ENCODE results near the gene EIF5B.

The EIF5B gene

DNA sequence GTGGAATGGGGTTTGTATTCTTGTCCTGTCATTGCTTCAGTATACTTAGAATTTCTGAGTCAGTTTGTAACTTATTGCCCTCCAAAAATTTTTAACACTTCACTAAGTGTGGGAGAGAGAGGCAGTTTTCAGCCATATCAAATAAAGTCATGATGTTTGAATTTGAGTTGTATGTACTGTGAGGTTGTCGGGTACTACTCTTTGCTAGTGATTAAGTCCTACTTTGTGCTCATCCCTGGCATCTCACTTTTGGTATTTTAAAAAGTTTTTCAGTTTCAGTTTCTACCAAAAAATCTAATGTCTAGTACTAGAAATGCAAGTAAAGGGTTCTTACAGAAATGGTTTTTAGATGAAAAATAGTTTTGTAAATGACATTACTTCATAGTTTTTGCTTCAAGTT lies 40.7 kb downstream of the EIF5B start:
- H3K36me3 ChIP-seq = peaks cover 62% of the 10 kb centered on the region
- no peak overlapping the region for H3K4me3 ChIP-seq (ENCODE audit: low read depth in 1 of 2, low read length in 1 of 2)
- no peaks in the 10 kb centered on the region for H3K9me3 ChIP-seq
- no peaks in the 10 kb centered on the region for H3K4me1 ChIP-seq (ENCODE audit: control insufficient read depth in 1 of 2, insufficient read depth in 1 of 2, low read depth in 1 of 2, low read length in 1 of 2)
- no peaks in the 10 kb centered on the region for H3K27me3 ChIP-seq
- TF ChIP-seq, protein P1, sequence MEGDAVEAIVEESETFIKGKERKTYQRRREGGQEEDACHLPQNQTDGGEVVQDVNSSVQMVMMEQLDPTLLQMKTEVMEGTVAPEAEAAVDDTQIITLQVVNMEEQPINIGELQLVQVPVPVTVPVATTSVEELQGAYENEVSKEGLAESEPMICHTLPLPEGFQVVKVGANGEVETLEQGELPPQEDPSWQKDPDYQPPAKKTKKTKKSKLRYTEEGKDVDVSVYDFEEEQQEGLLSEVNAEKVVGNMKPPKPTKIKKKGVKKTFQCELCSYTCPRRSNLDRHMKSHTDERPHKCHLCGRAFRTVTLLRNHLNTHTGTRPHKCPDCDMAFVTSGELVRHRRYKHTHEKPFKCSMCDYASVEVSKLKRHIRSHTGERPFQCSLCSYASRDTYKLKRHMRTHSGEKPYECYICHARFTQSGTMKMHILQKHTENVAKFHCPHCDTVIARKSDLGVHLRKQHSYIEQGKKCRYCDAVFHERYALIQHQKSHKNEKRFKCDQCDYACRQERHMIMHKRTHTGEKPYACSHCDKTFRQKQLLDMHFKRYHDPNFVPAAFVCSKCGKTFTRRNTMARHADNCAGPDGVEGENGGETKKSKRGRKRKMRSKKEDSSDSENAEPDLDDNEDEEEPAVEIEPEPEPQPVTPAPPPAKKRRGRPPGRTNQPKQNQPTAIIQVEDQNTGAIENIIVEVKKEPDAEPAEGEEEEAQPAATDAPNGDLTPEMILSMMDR (IDR thresholded peaks at IDR 0.05) = no peak
- no peak overlapping the region for H3K27ac ChIP-seq

DNA sequence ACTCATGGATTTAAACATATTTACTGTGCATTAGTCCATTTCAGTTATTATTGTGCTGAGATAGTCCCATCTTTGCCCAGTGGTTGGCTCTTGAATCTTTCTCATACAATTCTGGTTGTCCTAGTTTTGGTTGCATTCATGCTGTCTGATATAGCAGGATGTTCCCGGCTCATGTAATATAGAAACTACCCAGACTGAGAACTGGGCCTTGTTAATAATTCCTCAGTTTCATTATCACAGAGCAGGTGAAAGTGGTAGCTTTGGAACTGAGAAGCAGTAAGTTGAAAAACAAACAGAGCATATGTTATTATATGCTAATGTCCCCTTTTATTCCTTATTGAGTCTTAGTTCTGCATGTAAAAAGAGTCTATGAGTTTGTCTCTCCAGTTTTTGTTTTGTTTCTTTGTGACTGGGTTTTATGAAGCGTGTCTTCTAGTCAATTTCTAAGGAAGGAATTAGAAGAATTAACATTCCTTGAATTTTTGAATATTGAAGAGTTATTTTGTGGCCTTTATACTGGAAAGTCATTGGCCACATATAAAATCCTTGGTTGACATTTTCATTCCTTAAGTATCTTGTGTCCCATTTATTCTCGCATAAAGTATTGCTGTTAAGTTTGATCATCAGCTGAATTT lies 43.3 kb downstream of the EIF5B start:
- Histone ChIP-seq H3K36me3 (peaks cover 65% of the 10 kb centered on the region), H3K4me3 (ENCODE audit: low read depth in 1 of 2, low read length in 1 of 2) (no peak overlapping the region), H3K4me1 (ENCODE audit: control insufficient read depth in 1 of 2, insufficient read depth in 1 of 2, low read depth in 1 of 2, low read length in 1 of 2) (no peaks in the 10 kb centered on the region), H3K9me3 (no peaks in the 10 kb centered on the region), H3K27ac (no peak overlapping the region), H3K27me3 (no peaks in the 10 kb centered on the region)
- TF ChIP-seq, protein P1 (IDR thresholded peaks at IDR 0.05) = no peak

DNA sequence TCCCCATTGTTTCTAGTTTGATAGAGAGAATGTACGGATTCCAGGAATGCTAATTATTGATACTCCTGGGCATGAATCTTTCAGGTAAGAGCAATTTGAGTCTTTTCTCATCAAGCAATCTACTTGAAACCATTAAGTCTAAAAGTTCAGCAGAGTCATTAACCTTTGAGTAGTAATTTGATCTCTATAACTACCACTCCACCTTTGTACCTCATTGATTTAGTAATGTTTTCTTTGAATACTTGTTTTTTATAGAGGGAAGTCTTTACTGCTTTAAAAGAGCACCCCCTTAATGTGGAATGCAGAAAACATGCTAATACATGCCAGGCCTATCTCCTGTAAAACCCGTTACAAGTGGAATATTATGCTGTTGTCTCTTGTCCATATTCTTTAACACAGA lies 45.0 kb downstream of the EIF5B start:
- Histone ChIP-seq H3K4me3 (ENCODE audit: low read depth in 1 of 2, low read length in 1 of 2) (no peak overlapping the region), H3K36me3 (peaks cover 62% of the 10 kb centered on the region), H3K9me3 (no peaks in the 10 kb centered on the region), H3K4me1 (ENCODE audit: control insufficient read depth in 1 of 2, insufficient read depth in 1 of 2, low read depth in 1 of 2, low read length in 1 of 2) (no peaks in the 10 kb centered on the region), H3K27me3 (no peaks in the 10 kb centered on the region), H3K27ac (no peak overlapping the region)
- TF ChIP-seq, protein P1 (IDR thresholded peaks at IDR 0.05) = no peak

DNA sequence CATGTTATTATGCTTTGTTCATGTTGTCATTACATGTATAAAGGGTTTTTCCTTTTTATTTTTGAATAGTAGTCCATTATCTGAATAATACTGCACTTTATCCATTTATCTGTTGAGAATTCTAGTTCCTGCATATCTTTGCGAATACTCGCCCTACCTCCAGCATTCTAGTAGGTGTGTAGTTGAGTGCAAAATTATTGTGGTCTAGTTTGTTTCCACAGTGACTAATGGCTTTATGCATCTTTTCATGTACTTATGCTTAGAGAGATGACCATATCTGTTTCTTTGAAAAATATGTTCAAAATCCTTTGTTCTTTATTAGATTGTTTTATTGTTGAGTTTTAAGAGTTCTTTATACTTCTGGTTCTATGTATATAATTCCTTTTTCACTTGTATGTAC lies 48.8 kb downstream of the EIF5B start:
- peaks cover 42% of the 10 kb centered on the region for H3K36me3 ChIP-seq
- TF ChIP-seq, protein P1 (IDR thresholded peaks at IDR 0.05) = no peak

DNA sequence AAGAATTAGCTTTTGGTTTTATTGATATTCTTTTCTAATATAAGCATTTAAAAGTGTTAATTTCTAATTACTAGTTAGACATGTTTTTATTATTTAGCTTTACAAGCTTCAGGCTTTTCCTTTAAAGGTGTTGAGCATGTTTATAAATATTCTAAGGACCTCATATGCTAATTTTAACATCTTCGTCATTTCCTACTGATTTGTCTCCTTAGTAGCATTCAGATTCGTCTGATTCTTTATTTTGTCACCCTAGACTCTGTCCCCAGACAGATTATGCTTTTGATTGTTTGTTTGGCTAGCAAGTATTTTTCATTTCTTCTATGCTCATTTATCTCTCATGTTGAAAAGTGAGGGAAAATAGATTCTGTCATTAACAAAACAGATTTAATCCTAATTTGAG lies 51.7 kb downstream of the EIF5B start:
- Histone ChIP-seq H3K27ac (no peak overlapping the region), H3K27me3 (no peaks in the 10 kb centered on the region), H3K4me3 (ENCODE audit: low read depth in 1 of 2, low read length in 1 of 2) (no peak overlapping the region), H3K4me1 (ENCODE audit: control insufficient read depth in 1 of 2, insufficient read depth in 1 of 2, low read depth in 1 of 2, low read length in 1 of 2) (no peaks in the 10 kb centered on the region), H3K36me3 (peaks cover 29% of the 10 kb centered on the region), H3K9me3 (no peaks in the 10 kb centered on the region)
- TF ChIP-seq, protein P1 (IDR thresholded peaks at IDR 0.05) = no peak

More for the DNA sequence above, 48.8 kb downstream of the EIF5B start:
- no peaks in the 10 kb centered on the region for H3K27me3 ChIP-seq
- H3K27ac ChIP-seq = no peak overlapping the region
- no peaks in the 10 kb centered on the region for H3K4me1 ChIP-seq (ENCODE audit: control insufficient read depth in 1 of 2, insufficient read depth in 1 of 2, low read depth in 1 of 2, low read length in 1 of 2)
- no peaks in the 10 kb centered on the region for H3K9me3 ChIP-seq
- no peak overlapping the region for H3K4me3 ChIP-seq (ENCODE audit: low read depth in 1 of 2, low read length in 1 of 2)

All from neutrophil (primary cell).